ENCODE data around the gene STPG3.
"Not testable (repeated sequence)": the region's sequence is repeated elsewhere in the genome, so short reads cannot be mapped to it uniquely, and the experiment has no call there.

Gene STPG3

GRCh38 chr9:137234055-137234697, 16.9 kb upstream of the STPG3 start:
- no peak for DNase-seq

- DNase-seq = no peak
Observed at GRCh38 chr9:137234758-137235423, 16.2 kb upstream of the STPG3 start.

GRCh38 chr9:137235424-137236237, 15.5 kb upstream of the STPG3 start:
- no peak for DNase-seq

GRCh38 chr9:137236238-137236935, 14.7 kb upstream of the STPG3 start:
- DNase-seq = peak; percentile 93

GRCh38 chr9:137236936-137237421, 14.1 kb upstream of the STPG3 start:
- DNase-seq = no peak

GRCh38 chr9:137237759-137238726, 13.0 kb upstream of the STPG3 start:
- DNase-seq = no peak

- DNase-seq = not testable (repeated sequence)
Observed at GRCh38 chr9:137239541-137240200, 11.4 kb upstream of the STPG3 start.

- peak; percentile 74 for DNase-seq
Observed at GRCh38 chr9:137240318-137240840, 10.7 kb upstream of the STPG3 start.

- peak; percentile 99 for DNase-seq
Observed at GRCh38 chr9:137240841-137241489, 10.1 kb upstream of the STPG3 start, which contains the start of gene TUBB4B. TUBB4B (plus strand) TSS chr9:137241287; CDS start chr9:137241361, 74 bp downstream.

- DNase-seq = peak; percentile 73
Observed at GRCh38 chr9:137241490-137242268, 9.4 kb upstream of the STPG3 start.

GRCh38 chr9:137242269-137243203, 8.6 kb upstream of the STPG3 start:
- peak; percentile 18 for DNase-seq

GRCh38 chr9:137243266-137243625, 7.8 kb upstream of the STPG3 start:
- DNase-seq = not testable (repeated sequence)

GRCh38 chr9:137243626-137244485, 7.2 kb upstream of the STPG3 start:
- peak; percentile 42 for DNase-seq

- DNase-seq = no peak
Observed at GRCh38 chr9:137244486-137245449, 6.3 kb upstream of the STPG3 start.

- no peak for DNase-seq
Observed at GRCh38 chr9:137245450-137246421, 5.3 kb upstream of the STPG3 start.
